T-helper 2 cell (primary cell): ENCODE data around the gene B3GNT7.
"Not testable (repeated sequence)": the region's sequence is repeated elsewhere in the genome, so short reads cannot be mapped to it uniquely, and the experiment has no call there.

ENCODE experiments used
- DNase-seq, 5 experiments: peaks; one replicate each; pipeline versions ENCODE4 v3.0.0 to v3.0.0-alpha.2; 2012 to 2022

The B3GNT7 gene

GRCh38 chr2:231429152-231429551 is 33.6 kb downstream of the B3GNT7 start:
- DNase-seq: no peak

DNA sequence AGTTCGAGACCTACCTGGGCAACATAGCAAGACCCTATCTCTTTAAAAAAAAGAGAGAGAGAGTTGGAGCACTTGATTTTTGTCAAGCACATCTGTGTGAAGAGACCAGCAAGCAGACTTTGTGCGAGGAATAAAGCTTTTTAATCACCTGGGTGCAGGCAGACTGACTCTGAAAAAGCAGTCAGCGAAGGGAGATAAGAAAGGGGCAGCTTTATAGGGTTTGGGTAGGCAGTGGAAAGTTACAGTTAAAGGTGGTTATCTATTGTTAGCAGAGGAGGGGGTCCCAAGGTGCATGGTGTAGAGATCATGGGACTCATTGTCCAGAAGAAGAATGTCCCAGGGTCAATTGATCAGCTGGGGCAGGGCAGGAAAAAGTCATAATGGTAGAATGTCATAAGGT is 34.4 kb downstream of the B3GNT7 start:
- no peak for DNase-seq

DNA sequence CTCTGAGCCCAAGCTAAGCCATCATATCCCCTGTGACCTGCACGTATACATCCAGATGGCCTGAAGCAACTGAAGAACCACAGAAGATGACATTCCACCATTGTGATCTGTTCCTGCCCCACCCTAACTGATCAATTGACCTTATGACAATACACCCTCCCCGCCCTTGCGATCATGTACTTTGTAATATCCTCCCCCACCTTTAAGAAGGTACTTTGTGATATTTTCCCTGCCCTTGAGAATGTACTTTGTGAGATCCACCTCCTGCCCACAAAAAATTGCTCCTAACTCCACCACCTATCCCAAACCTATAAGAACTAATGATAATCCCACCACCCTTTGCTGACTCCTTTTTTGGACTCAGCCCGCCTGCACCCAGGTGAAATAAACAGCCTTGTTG is 34.9 kb downstream of the B3GNT7 start:
- not testable (repeated sequence) for DNase-seq

- no peak for DNase-seq
Measured at GRCh38 chr2:231431606-231432005, 36.1 kb downstream of the B3GNT7 start.

DNA sequence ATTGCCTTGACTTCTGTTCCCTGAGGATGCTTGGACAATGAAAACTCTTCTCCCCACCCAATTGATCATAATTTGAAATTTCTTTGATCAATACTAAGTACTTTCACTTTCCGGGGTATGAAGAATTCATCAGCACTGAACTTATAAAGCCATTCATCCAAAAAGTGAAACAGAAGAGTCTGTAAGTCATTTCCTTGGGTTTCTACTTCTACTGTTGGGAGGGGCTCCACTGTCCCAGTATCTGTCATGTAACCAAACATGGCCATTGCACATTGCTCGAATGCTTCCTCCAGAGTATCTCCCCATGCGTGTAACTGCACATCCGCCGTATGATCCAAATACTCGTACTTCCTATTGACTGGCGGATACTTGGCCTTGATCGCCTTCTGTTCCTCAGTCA is 38.5 kb downstream of the B3GNT7 start:
- no peak for DNase-seq

DNA sequence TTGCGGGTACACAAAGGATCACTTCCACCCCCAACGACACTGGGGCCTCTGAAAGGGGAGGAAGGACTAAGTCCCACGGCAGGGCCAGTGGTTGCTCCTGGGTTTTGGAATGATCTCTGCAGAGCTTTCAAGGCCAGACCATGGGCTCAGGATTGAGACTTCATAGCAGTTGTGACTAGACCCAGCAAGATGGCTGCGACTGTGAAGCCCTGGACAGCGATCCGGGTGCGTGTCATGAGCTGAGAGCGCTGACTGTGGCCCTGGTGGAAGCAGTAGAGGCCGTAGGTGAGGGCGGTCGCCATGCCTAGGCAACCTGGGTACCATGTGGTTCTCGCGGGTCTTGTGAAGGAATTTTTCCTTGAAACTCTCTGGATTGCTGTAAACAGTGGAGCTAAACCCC is 41.4 kb downstream of the B3GNT7 start:
- DNase-seq: no peak

DNA sequence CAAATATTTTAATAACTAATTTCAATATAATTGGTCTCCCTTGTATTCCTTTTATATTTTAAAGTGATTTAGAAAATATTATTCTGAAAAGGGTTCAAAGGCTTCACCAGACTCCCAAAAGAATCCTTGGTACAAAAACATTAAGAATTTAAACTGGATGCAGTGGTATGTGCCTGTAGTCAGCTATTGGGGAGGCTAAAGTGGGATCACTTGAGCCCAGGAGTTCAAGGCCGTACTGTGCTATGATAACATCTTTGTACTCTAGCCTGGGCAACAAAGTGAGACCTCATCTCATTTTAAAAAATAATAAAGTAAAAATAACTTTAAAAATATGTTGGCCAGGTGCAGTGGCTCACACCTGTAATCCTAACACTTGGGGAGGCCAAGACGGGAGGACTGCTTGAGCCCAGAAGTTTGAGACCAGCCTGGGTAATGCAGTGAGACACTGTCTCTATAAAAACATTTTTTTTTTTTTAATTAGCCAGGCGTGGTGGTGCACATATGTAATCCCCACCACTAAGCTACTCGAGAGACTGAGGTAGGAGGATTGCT is 54.1 kb downstream of the B3GNT7 start:
- DNase-seq: no peak

GRCh38 chr2:231450548-231450989 is 55.1 kb downstream of the B3GNT7 start:
- DNase-seq: no peak
